ENCODE results near the gene RNF208.

- TF ChIP-seq CTCF (IDR thresholded peaks at IDR 0.05 in 4 of 5, conservative IDR thresholded peaks at IDR 0.05 in 1 of 5) (no peak), POLR2A (IDR thresholded peaks at IDR 0.05) (no peak)
These were observed 12.1 kb upstream of the RNF208 start for GRCh38 chr9:137234055-137234697.

Data from gastrocnemius medialis (tissue), 4 donors.